Activated naive CD4-positive, alpha-beta T cell treated with anti-CD3 and anti-CD28 coated beads, Interleukin-2, amount 50 U/mL, for 16 hours (primary cell): ENCODE results near the gene DENND5A.

ENCODE experiments used
- DNase-seq: peaks from one replicate; pipeline ENCODE4 v3.0.0-alpha.2; 2020

The DENND5A gene

DNA sequence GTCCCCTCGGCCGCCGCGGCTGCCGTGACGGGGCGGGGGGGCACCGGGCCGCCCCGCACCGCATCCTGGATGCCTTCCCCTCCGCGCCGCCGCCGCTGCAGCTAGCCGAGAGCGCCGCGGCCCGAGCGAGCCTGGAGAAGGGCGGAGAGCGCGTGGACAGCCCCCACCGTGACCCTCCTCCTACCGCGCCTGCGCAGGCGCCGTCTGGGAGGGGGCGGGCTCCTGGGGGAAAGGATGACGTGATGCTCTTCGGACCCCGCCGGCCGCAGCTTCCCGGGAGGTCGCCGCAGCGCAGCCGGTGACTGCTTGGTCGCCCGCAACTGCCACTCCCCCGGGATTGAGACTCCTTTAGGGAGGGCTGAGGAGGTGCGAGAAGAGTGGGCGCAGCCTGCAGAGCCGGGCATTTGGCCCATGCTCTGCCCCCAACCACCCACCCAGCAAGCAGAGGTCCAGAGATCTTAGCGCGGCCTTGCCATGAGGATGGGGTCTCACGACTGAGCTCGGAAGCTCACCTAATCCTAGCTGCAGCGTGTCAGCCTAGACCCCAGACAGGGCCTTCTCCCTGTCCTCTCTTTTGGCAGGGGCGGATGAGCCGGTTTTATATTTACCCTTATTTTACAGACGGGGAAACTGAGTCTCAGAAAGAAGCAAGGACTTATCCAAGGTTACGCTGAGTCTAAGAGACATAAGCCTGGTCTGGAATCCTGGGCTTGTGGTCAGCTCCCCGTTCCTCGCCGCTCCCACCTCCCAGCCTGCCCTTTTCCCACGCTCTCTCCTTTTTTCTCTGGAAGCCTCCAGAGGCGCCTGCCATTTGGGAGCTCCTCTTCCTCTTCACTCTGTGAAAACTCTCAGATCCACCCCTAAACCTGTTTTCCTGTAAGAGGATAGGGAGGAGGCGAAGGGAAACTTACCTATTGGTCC lies at the start of gene DENND5A:
Gene DENND5A (minus strand): TSS at position 140 of the 921 bp plus-strand sequence. CDS start 281 bp downstream, outside the sequence.
- DNase-seq, result peak; percentile 58

- DNase-seq, result peak; percentile 100
Observed at GRCh38 chr11:9314291-9315077, 49.3 kb upstream of the DENND5A start, which contains the start of gene TMEM41B. Gene TMEM41B (minus strand): TSS chr11:9314593. CDS start chr11:9314441, 152 bp downstream.

- DNase-seq, result peak; percentile 27
Observed at GRCh38 chr11:9313648-9314290, 48.6 kb upstream of the DENND5A start.

DNA sequence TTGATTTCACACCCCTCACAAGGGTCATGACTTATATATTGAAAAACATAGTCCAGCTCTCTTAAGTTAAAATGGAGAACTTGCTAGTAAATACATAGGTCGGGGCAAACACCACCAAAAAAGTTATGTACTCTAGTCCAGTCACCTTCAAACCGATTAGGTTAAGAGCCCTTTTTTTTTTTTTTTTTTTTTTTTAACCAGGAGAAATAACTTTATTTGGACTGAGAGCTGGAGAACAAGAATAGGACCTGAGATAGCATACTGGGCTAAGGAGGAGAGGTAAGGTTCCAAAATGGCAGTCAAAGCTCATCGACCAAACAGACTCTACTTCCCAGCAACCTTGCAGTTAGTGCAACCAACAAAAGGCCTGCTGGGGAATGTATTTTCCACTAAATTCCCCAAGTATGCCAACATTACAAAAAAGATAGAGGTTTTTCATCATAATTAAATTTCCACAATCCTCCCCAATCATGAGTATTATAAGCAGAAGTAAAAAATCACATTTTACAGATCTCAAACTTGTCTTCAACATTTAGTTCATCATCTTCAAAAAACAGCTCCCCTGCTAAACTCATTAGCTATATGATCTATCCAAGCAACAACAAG lies 45.4 kb upstream of the DENND5A start:
- no peak for DNase-seq

- DNase-seq, result no peak
Observed at GRCh38 chr11:9304178-9304577, 39.0 kb upstream of the DENND5A start.

DNA sequence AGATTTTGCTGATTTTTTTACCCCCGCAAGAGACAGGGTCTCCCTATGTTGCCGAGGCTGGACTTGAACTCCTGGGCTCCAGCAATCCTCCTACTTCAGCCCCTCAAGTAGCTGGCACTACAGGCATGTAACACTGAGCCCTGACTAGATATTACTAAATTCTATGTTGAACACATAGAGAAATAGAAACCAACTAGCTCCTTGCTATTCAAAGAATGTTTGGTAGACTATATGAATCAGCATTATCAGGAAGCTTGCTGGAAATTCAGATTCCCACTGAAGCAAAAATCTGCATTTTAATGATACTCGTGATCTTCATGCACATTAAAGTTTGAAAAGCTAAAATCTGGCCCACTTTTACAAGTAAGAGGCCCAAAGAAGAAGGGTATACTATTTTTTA lies 37.3 kb upstream of the DENND5A start:
- DNase-seq, result no peak

- DNase-seq, result no peak
Observed at GRCh38 chr11:9301720-9302119, 36.6 kb upstream of the DENND5A start.

DNA sequence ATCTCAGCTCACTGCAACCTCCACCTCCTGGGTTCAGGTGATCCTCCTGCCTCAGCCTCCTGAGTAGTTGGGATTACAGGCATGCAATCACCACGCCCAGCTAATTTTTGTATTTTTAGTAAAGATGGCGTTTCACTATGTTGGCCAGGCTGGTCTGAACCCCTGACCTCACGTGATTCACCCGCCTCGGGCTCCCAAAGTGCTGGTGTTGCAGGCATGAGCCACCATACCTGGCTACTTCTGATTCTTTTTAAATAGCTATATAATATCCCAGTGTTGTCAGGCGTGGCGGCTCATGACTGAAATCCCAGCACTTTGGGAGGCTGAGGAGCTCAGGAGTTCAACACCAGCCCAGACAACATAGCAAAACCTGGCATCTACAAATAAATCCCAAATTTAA lies 28.5 kb upstream of the DENND5A start:
- no peak for DNase-seq

DNA sequence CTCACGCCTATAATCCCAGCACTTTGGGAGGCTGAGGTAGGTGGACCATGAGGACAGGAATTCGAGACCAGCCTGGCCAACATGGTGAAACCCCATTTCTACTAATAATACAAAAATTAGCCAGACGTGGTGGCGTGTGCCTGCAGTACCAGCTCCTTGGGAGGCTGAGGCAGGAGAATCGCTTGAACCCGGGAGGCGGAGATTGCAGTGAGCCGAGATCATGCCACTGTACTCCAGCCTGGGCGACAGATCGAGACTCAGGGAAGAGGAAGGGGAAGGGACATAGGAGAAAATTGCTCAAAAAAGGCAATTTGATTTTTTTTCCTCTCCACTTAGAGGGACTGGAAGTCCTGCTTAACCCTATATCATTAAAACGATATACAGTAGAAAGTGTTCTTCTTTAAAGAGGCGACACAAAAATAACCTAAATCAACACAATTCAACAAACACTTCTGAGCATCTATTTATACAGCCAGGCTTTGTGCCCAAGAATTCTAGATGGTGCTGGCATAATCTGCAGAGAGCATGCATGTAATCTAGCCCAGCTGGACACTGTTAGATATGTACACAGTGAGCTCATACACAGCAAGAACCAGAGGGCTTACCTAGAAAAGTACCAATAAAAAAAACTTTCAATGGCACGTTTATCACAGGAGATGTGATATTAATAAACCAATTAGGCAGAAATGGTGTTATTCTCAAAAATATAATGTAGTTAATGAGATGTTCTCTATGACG lies 20.9 kb upstream of the DENND5A start:
- DNase-seq, result no peak

GRCh38 chr11:9280655-9281301 lies 15.6 kb upstream of the DENND5A start:
- peak; percentile 57 for DNase-seq

- no peak for DNase-seq
Observed at GRCh38 chr11:9277176-9277575, 12.0 kb upstream of the DENND5A start.

- DNase-seq, result no peak
Observed at GRCh38 chr11:9276571-9276970, 11.4 kb upstream of the DENND5A start.

DNA sequence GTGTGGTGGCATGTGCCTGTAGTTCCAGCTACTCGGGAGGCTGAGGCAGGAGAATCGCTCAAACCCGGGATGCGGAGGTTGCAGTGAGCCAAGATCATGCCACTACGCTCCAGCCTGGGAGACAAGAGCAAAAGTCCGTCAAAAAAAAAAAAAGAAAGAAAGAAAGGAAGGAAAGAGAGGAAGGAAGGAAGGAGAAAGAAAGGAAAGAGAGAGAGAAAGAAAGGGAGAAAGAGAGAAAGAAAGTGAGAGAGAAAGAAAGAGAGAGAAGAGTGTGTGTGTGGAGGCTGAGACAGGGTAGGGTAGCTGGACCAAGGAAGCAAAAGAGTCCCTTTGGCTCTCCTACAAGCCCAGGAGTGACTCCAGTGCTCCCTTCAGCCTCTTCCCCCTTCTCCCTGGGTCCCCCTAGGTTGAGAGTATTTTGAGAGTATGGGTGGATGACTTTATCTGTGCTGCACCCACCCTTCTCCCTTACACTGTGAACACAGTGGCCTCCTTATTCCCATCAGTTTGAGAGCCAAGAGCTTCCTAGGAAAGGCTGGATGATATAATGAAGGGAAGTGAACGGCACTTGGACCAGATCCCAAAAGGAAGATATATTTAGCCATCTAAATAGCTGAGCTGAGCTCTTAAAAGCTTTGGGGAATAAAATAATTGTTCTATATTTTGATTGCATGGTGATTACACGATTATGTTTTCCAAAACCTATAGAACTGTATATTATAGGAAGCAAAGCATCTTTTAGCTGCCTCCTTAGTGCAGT lies 9.5 kb upstream of the DENND5A start:
- DNase-seq, result no peak

GRCh38 chr11:9273376-9274336 lies 8.5 kb upstream of the DENND5A start:
- DNase-seq, result no peak

- DNase-seq, result no peak
Observed at GRCh38 chr11:9269492-9270013, 4.4 kb upstream of the DENND5A start.

- no peak for DNase-seq
Observed at GRCh38 chr11:9267680-9268079, 2.5 kb upstream of the DENND5A start.

GRCh38 chr11:9266926-9267325 lies 1.8 kb upstream of the DENND5A start:
- no peak for DNase-seq

- no peak for DNase-seq
Observed at GRCh38 chr11:9266132-9266736, 1.1 kb upstream of the DENND5A start.
